Nephron progenitor cell (in vitro differentiated cells): ENCODE results near the gene CRNKL1.

Experiments
- DNase-seq: peaks from one replicate; pipeline ENCODE4 v3.0.0; 2021
- H3K27ac Mint-ChIP-seq: 2 replicates; pipeline ENCODE4 v1.8.0; 2021; ENCODE audit warnings: mild to moderate bottlenecking, moderate library complexity, mixed read lengths
- H3K27me3 Mint-ChIP-seq: 2 replicates; pipeline ENCODE4 v1.8.0; 2021; ENCODE audit warnings: mild to moderate bottlenecking, low read depth, mixed read lengths; ENCODE audit not compliant: poor library complexity
- H3K36me3 Mint-ChIP-seq: 2 replicates; pipeline ENCODE4 v1.8.0; 2021; ENCODE audit warnings: low read depth, mixed read lengths
- H3K4me1 Mint-ChIP-seq: 2 replicates; pipeline ENCODE4 v1.8.0; 2021; ENCODE audit warnings: mixed read lengths
- H3K4me3 Mint-ChIP-seq: 2 replicates; pipeline ENCODE4 v1.8.0; 2021; ENCODE audit warnings: mild to moderate bottlenecking, moderate library complexity, mixed read lengths
- H3K9me3 Mint-ChIP-seq: 2 replicates; pipeline ENCODE4 v1.8.0; 2021; ENCODE audit warnings: mild to moderate bottlenecking, moderate library complexity, mixed read lengths
- TF ChIP-seq, protein P1 (sequence below): fragments of 200-600 bp; sonication (generic); IDR thresholded peaks from 2 replicates; pipeline ENCODE4 v1.5.0; 2021; ENCODE audit warnings: antibody characterized with exemption

The CRNKL1 gene

DNA sequence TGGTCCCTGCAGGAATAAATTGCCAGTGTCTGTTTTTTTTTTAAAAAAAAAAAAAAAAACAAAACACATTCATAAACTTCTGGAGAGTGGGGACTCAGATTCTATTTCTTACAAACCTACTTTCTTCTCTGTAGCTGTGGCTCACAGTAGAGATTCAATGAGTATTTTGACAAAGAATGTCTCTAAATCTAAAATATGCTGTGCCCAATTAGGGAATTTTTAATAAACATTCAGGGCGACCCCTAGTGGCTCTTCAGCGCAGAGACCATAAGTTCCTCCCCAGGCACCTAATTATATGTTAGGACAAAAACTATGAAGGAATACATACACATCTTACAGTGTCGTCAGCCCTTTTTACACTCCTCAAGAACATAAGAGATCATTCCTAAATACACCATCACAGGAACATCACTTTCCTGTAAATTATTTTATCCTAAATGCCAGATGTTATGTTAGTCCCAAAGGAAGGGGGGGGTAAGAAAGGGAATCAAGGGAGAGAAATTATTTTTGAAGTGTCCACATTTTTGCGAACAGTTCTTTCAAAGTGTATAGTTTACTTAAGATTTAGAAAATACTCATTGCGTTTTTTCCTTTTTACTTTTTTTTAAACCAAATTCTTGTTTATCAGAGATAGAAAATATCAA lies 56.9 kb downstream of the CRNKL1 start:
- no peak for DNase-seq
- Mint-ChIP-seq H3K36me3 (peaks cover 53% of the 10 kb centered on the region), H3K4me1 (peaks cover 62% of the 10 kb centered on the region), H3K27ac (no peak overlapping the region), H3K4me3 (no peak overlapping the region), H3K27me3 (peaks cover 4% of the 10 kb centered on the region), H3K9me3 (no peaks in the 10 kb centered on the region)
- TF ChIP-seq, protein P1, sequence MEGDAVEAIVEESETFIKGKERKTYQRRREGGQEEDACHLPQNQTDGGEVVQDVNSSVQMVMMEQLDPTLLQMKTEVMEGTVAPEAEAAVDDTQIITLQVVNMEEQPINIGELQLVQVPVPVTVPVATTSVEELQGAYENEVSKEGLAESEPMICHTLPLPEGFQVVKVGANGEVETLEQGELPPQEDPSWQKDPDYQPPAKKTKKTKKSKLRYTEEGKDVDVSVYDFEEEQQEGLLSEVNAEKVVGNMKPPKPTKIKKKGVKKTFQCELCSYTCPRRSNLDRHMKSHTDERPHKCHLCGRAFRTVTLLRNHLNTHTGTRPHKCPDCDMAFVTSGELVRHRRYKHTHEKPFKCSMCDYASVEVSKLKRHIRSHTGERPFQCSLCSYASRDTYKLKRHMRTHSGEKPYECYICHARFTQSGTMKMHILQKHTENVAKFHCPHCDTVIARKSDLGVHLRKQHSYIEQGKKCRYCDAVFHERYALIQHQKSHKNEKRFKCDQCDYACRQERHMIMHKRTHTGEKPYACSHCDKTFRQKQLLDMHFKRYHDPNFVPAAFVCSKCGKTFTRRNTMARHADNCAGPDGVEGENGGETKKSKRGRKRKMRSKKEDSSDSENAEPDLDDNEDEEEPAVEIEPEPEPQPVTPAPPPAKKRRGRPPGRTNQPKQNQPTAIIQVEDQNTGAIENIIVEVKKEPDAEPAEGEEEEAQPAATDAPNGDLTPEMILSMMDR = peak; percentile 82

DNA sequence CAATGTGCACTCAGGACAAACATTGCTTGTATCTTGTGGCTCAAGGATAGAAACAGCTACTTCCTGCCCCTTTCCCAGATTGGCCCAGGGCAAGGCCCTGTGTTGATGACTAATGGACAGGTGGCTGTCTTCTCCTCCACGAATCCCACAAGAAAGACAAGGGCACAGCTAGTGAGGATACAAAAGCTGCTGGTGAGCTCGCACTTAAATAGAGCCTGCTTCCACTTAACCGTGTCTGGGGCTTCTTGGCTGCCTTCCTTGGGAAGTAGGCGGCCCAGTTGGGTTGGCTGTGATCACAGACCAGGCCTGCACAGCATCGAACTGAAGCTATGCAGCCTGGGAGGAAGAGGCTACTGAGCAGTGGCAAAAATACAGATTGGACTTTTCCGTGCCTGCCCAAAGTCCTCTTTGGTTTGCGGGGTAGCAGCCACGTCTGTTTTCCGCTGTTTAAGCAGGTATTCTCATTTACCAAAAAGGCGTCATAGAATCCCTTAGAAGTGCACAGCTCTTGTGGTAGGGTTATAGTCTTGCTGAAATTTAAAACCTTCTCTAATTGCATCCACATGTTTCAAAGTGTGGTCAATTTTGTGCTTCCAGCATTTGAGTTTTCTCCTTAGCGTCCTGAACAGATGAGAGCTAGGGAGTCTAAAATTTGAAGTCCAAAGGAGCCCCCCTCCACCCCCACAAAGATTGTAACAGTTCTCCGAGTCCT lies 58.2 kb downstream of the CRNKL1 start:
- Mint-ChIP-seq H3K4me3 (no peak overlapping the region), H3K4me1 (peaks cover 61% of the 10 kb centered on the region), H3K9me3 (no peaks in the 10 kb centered on the region), H3K27ac (peak overlapping the region; percentile 97), H3K27me3 (peaks cover 4% of the 10 kb centered on the region), H3K36me3 (peaks cover 51% of the 10 kb centered on the region)
- TF ChIP-seq, protein P1 = no peak
- DNase-seq = no peak

DNA sequence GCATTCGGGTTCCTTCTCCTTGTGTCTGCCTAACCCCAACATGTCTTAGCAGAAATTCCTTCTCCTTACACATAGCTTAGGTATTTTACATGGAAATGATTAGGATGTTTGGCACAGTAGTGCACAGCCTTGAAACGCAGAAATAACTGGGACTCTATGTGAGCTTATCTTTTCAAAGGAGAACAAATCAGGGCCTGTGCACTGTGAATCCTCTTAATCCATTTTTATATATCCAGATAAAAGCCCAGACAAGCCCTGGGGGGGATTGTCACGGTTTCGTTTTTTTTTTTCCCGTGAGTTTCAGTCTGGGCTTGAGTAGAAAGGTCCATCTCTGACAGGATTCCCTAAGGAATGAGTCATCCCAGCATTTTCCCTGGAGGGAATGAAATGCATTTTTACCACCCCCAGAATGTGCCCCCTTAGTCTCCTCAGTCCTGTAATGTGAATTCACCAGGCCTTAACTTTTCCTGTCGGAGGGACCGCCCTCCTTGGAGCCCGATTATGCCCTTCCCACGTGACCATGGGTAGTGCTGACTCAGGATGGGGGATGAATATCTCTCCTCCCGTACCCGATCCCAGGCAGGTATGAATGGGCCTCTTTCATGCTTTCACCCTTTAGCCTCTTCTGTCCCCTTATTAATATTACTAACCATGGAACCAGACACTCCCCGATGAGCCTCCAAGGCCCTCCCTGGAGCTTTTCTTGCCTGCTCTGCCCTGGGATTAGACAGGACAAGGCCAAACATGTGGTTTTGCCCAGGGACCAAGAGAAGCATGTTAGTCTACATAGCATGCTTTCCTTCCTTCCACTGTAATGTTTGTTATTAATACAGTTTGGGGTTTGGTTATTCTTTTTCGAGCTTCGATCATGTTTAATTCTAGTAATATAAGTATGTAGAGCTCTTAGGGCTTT lies 59.0 kb downstream of the CRNKL1 start:
- Mint-ChIP-seq H3K36me3 (peaks cover 47% of the 10 kb centered on the region), H3K4me1 (peaks cover 55% of the 10 kb centered on the region), H3K4me3 (no peak overlapping the region), H3K9me3 (no peaks in the 10 kb centered on the region), H3K27ac (peak overlapping the region; percentile 97), H3K27me3 (peaks cover 4% of the 10 kb centered on the region)
- TF ChIP-seq, protein P1 = no peak
- no peak for DNase-seq

DNA sequence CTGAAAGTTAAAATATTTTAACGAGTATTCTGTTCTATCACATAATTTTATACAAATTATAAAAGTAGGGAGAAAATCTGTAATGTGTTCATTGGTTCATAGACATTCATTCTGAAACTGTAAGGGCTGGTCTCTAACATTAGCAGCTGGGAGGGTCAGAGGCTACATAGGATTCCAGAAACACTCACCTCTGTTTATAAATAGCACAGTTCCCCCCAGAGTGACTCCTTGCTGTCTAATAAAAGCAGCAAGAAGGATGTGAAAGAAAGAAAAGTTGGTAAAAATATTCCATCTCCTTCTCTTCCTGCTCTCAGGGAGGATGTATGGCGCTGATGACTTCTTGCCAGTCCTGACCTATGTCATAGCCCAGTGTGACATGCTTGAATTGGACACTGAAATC lies 60.4 kb downstream of the CRNKL1 start:
- peaks cover 4% of the 10 kb centered on the region for H3K27me3 Mint-ChIP-seq
- H3K9me3 Mint-ChIP-seq = no peaks in the 10 kb centered on the region
- peaks cover 47% of the 10 kb centered on the region for H3K36me3 Mint-ChIP-seq
- TF ChIP-seq, protein P1 = no peak
- H3K4me3 Mint-ChIP-seq = no peak overlapping the region
- DNase-seq = no peak
- peaks cover 53% of the 10 kb centered on the region for H3K4me1 Mint-ChIP-seq
- no peak overlapping the region for H3K27ac Mint-ChIP-seq

DNA sequence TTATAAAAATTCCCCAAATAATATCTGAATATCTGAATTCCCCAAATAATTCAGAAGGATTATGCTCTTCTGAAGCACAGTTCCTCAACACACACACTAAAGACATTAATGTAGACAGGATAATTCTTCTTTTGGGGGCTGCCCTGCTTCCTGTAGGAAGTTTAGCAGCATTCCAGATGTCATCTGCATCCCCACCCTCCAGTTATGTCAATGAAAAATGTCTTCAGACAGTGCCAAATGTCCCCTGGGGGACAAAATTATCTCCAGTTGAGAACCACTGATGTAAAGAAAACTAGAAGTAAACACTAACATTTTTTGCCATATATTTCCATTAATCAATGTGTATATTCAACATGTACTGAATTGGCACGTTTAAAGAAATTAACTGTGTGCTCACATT lies 61.0 kb downstream of the CRNKL1 start:
- Mint-ChIP-seq H3K27me3 (peaks cover 4% of the 10 kb centered on the region), H3K36me3 (peaks cover 47% of the 10 kb centered on the region), H3K27ac (no peak overlapping the region), H3K9me3 (no peaks in the 10 kb centered on the region), H3K4me1 (peaks cover 47% of the 10 kb centered on the region), H3K4me3 (no peak overlapping the region)
- TF ChIP-seq, protein P1 = no peak
- no peak for DNase-seq
